SK-N-SH (cell line): ENCODE data around the gene GJD4. TPM values are rescaled to one million over a fixed set of nuclear protein-coding genes. Genes with fewer than 3 reads are reported as not detected.

ENCODE experiments used
- CTCF ChIA-PET: fragments of 300-600, 350-600 bp; formaldehyde crosslinking; extraction: SDS; loops from one replicate; lab custom pipeline; 2021; lab: Yijun Ruan, JAX
- POLR2A ChIA-PET: fragments of 350-600 bp; sonication (Branson Sonifier 250); formaldehyde crosslinking; extraction: SDS; loops from one replicate; lab custom pipeline; 2020; ENCODE audit warnings: antibody characterized with exemption, inconsistent platforms; lab: Yijun Ruan, JAX
- DNase-seq: peaks from one replicate; pipeline ENCODE4 v3.0.0; 2012
- H2AFZ ChIP-seq: fragments of 200-600 bp; sonication (generic); 2 replicates; pipeline ENCODE4 v1.8.1; 2016; ENCODE audit warnings: antibody characterized with exemption, mild to moderate bottlenecking, low read depth
- H3F3A ChIP-seq: fragments of 200-600 bp; sonication (generic); replicated peaks from 2 replicates; pipeline ENCODE3; 2016; ENCODE audit warnings: antibody characterized with exemption, mild to moderate bottlenecking; ENCODE audit not compliant: insufficient read depth
- H3K27ac ChIP-seq, 2 experiments: fragments of 200-500 bp in 1 of 2; fragments of 200-600 bp in 1 of 2; sonication (Bioruptor generic) in 1 of 2; sonication (generic), shearing (Covaris generic) in 1 of 2; 2 replicates each; pipeline versions ENCODE4 v1.5.1 to v1.6.1; 2014 to 2016; ENCODE audit warnings: low read depth in 2 of 2, inconsistent platforms in 1 of 2, low read length in 1 of 2, mild to moderate bottlenecking in 1 of 2, mixed read lengths in 1 of 2
- H3K27me3 ChIP-seq: fragments of 200-600 bp; sonication (generic), shearing (Covaris generic); 2 replicates; pipeline ENCODE4 v1.6.1; 2016; ENCODE audit warnings: mixed run types; ENCODE audit not compliant: insufficient read depth
- H3K36me3 ChIP-seq, 2 experiments: fragments of 200-500 bp in 1 of 2; fragments of 200-600 bp in 1 of 2; sonication (Bioruptor generic) in 1 of 2; sonication (generic) in 1 of 2; replicated peaks in 1 of 2; 2 replicates each; pipeline versions ENCODE3 to v1.5.1; 2014 to 2016; ENCODE audit warnings: low read length in 1 of 2, mild to moderate bottlenecking in 1 of 2; ENCODE audit not compliant: insufficient read depth in 2 of 2, control insufficient read depth in 1 of 2
- H3K4me1 ChIP-seq, 2 experiments: fragments of 200-500 bp in 1 of 2; fragments of 200-600 bp in 1 of 2; sonication (Bioruptor generic) in 1 of 2; sonication (generic), shearing (Covaris generic) in 1 of 2; 2 replicates each; pipeline versions ENCODE4 v1.5.1 to v1.6.1; 2014 to 2016; ENCODE audit warnings: low read depth in 1 of 2, low read length in 1 of 2, mixed run types in 1 of 2; ENCODE audit not compliant: insufficient read depth in 2 of 2, control insufficient read depth in 1 of 2
- H3K4me2 ChIP-seq: fragments of 200-600 bp; sonication (generic), shearing (Covaris generic); 2 replicates; pipeline ENCODE4 v1.6.1; 2017; ENCODE audit warnings: mixed run types
- H3K4me3 ChIP-seq, 2 experiments: fragments of 200-500 bp in 1 of 2; fragments of 200-600 bp in 1 of 2; sonication (Bioruptor generic) in 1 of 2; sonication (generic), shearing (Covaris generic) in 1 of 2; 2 replicates each; pipeline versions ENCODE4 v1.5.1 to v1.8.1; 2014 to 2016; ENCODE audit warnings: low read depth in 2 of 2, inconsistent platforms in 1 of 2, low read length in 1 of 2, mild to moderate bottlenecking in 1 of 2, mixed read lengths in 1 of 2, moderate library complexity in 1 of 2
- H3K79me2 ChIP-seq: fragments of 200-600 bp; sonication (generic); 2 replicates; pipeline ENCODE4 v1.8.1; 2017; ENCODE audit warnings: mild to moderate bottlenecking; ENCODE audit not compliant: insufficient read depth
- H3K9ac ChIP-seq: fragments of 200-600 bp; sonication (generic); 2 replicates; pipeline ENCODE4 v1.6.1; 2017; ENCODE audit warnings: mixed run types
- H3K9me2 ChIP-seq: fragments of 200-600 bp; sonication (generic); 2 replicates; pipeline ENCODE4 v1.6.1; 2017; ENCODE audit warnings: mixed run types
- H3K9me3 ChIP-seq: fragments of 200-600 bp; sonication (generic); 2 replicates; pipeline ENCODE4 v1.6.1; 2017; ENCODE audit warnings: mixed run types, mild to moderate bottlenecking, moderate library complexity
- H4K20me1 ChIP-seq: fragments of 200-600 bp; sonication (generic); 2 replicates; pipeline ENCODE4 v1.6.1; 2017; ENCODE audit warnings: mild to moderate bottlenecking, mixed run types; ENCODE audit not compliant: insufficient read depth
- ELF1 ChIP-seq: IDR thresholded peaks from 2 replicates; pipeline ENCODE4 v1.4.0; 2012
- EZH2phosphoT487 ChIP-seq: fragments of 200-600 bp; sonication (generic); IDR thresholded peaks from 2 replicates; pipeline ENCODE4 v1.6.1; 2017; ENCODE audit warnings: low read depth, mixed run types, mild to moderate bottlenecking, antibody characterized with exemption, moderate library complexity, borderline replicate concordance
- FOSL2 ChIP-seq: IDR thresholded peaks from 2 replicates; pipeline ENCODE4 v1.4.0; 2012; ENCODE audit warnings: low read depth, mild to moderate bottlenecking, moderate library complexity, borderline replicate concordance
- FOXJ3 ChIP-seq: sonication (generic); formaldehyde crosslinking; IDR thresholded peaks from 2 replicates; pipeline ENCODE4 v1.5.1; 2020; ENCODE audit warnings: mild to moderate bottlenecking, missing genetic modification reagents
- GABPA ChIP-seq: IDR thresholded peaks from 2 replicates; pipeline ENCODE4 v1.4.0; 2012; ENCODE audit warnings: low read depth, mild to moderate bottlenecking
- GATA2 ChIP-seq: sonication (generic); formaldehyde crosslinking; IDR thresholded peaks from 2 replicates; pipeline ENCODE4 v1.5.0; 2020; ENCODE audit warnings: mild to moderate bottlenecking, missing genetic modification reagents
- NFIC ChIP-seq: IDR thresholded peaks from 2 replicates; pipeline ENCODE4 v1.4.0; 2012; ENCODE audit warnings: borderline replicate concordance
- NRF1 ChIP-seq: IDR thresholded peaks from 2 replicates; pipeline ENCODE4 v1.6.1; 2012; ENCODE audit warnings: low read depth, mild to moderate bottlenecking, low read length
- RCOR1 ChIP-seq: fragments of 150-350 bp; IDR thresholded peaks from 2 replicates; pipeline ENCODE4 v1.6.1; 2017; ENCODE audit warnings: antibody characterized with exemption, low read length
- SIN3A ChIP-seq: IDR thresholded peaks from 2 replicates; pipeline ENCODE4 v1.6.1; 2012; ENCODE audit warnings: low read depth, mild to moderate bottlenecking, low read length, moderate library complexity, borderline replicate concordance
- USF2 ChIP-seq: fragments of 150-350 bp; IDR thresholded peaks from 2 replicates; pipeline ENCODE4 v1.6.1; 2017; ENCODE audit warnings: antibody characterized with exemption, low read length, low read depth, borderline replicate concordance
- WGBS: methylation state at CpG from one replicate; pipeline ENCODE4 v1.1.6; 2017; ENCODE audit warnings: low lambda C conversion rate; 5-methylcytosine and 5-hydroxymethylcytosine counted together
- polyA plus RNA-seq, 3 experiments: library from polyadenylated mRNA; depleted of rRNA; stranded (reverse); fragments of >200 nt; gene quantifications; 2 replicates each; pipeline ENCODE4 v1.2.3, GENCODE V29; 2012

GJD4 gene
- polyA plus RNA-seq, 1 of the 3 experiments (the other 2 are of a cell fraction) = not detected

- WGBS = 72% methylated on average over 6 of the region's 6 CpGs
- Histone ChIP-seq H3K4me1 (peaks cover 0 to 4% of the 10 kb centered on the region in 2 experiments; a peak in 1 of 4 replicates), H3K79me2 (no peaks in the 10 kb centered on the region), H2AFZ (peak overlapping the region; percentile 6; the same call in 1 of the 2 replicates), H3K9me2 (no peaks in the 10 kb centered on the region), H3F3A (peaks cover 11% of the 10 kb centered on the region), H3K9ac (no peak overlapping the region), H3K9me3 (no peaks in the 10 kb centered on the region), H3K27ac (peak overlapping the region in 1 of 2 experiments; percentile 40; a peak in 2 of 4 replicates), H4K20me1 (no peaks in the 10 kb centered on the region), H3K4me3 (no peak overlapping the region), H3K27me3 (no peaks in the 10 kb centered on the region; the same call in 1 of the 2 replicates), H3K36me3 (no peaks in the 10 kb centered on the region), H3K4me2 (0 out of 2 replicates have a peak overlapping the region, but pooled peaks have one; percentile 13)
- CTCF ChIA-PET = interaction anchor here (0.7 to 1.3 kb wide), 2 partner anchors 9 to 12 kb away, joined by 4 read pairs; no protein-coding TSS in a partner anchor
- POLR2A ChIA-PET = no interaction called here
- no peak for DNase-seq
- 0 out of 2 replicates have a peak, but pooled peaks have one; percentile 22 for TF ChIP-seq FOSL2
- no peak for TF ChIP-seq SIN3A
- no peak for TF ChIP-seq GABPA
- TF ChIP-seq RCOR1 = no peak
- TF ChIP-seq EZH2phosphoT487 = no peak
- no peak for TF ChIP-seq NRF1
- no peak for TF ChIP-seq FOXJ3
These were observed 21.9 kb downstream of the GJD4 start for GRCh38 chr10:35626971-35627507.

GRCh38 chr10:35631404-35631803 is 26.3 kb downstream of the GJD4 start:
- Histone ChIP-seq H3K27ac (no peak overlapping the region), H3K36me3 (no peaks in the 10 kb centered on the region), H4K20me1 (no peaks in the 10 kb centered on the region), H3K4me1 (peaks cover 0 to 6% of the 10 kb centered on the region in 2 experiments; a peak in 1 of 4 replicates), H3K9ac (no peak overlapping the region), H2AFZ (no peak overlapping the region), H3K9me2 (no peaks in the 10 kb centered on the region), H3F3A (peaks cover 21% of the 10 kb centered on the region), H3K4me2 (no peak overlapping the region), H3K79me2 (no peaks in the 10 kb centered on the region), H3K4me3 (no peak overlapping the region), H3K9me3 (no peaks in the 10 kb centered on the region), H3K27me3 (no peaks in the 10 kb centered on the region)
- ChIA-PET POLR2A (no interaction called here), CTCF (no interaction called here)
- TF ChIP-seq USF2 (no peak), GATA2 (CRISPR knock-in tag) (no peak), NFIC (no peak), ELF1 (no peak)
- DNase-seq = no peak
- 100% methylated on average over 1 of the region's 1 CpG for WGBS
